HepG2 (cell line): ENCODE measurements around the gene NME8. TPM values are rescaled to one million over a fixed set of nuclear protein-coding genes. Genes with fewer than 3 reads are reported as not detected.

Experiments used
- MIER3 ChIP-seq: IDR thresholded peaks from 2 replicates; pipeline ENCODE4 v1.6.1; 2016; ENCODE audit warnings: missing compliant biosample characterization, borderline replicate concordance
- RFXANK ChIP-seq: IDR thresholded peaks from 2 replicates; pipeline ENCODE4 v1.6.1; 2016
- SPEN ChIP-seq: sonication (generic); formaldehyde crosslinking; IDR thresholded peaks from 2 replicates; pipeline ENCODE4 v1.5.1; 2020; ENCODE audit warnings: low read depth, mild to moderate bottlenecking, missing genetic modification reagents
- TEAD2 ChIP-seq: sonication (generic); formaldehyde crosslinking; IDR thresholded peaks from 2 replicates; pipeline ENCODE4 v1.9.0; 2021; ENCODE audit warnings: missing genetic modification reagents
- ZBTB7B ChIP-seq: sonication (generic); formaldehyde crosslinking; IDR thresholded peaks from 2 replicates; pipeline ENCODE4 v1.4.0; 2020; ENCODE audit warnings: missing genetic modification reagents
- ZNF124 ChIP-seq: sonication (generic); formaldehyde crosslinking; IDR thresholded peaks from 2 replicates; pipeline ENCODE4 v1.4.0; 2020; ENCODE audit warnings: missing genetic modification reagents
- ZNF496 ChIP-seq: sonication (generic); formaldehyde crosslinking; IDR thresholded peaks from 2 replicates; pipeline ENCODE4 v1.8.1; 2023; ENCODE audit warnings: mild to moderate bottlenecking, moderate library complexity, missing genetic modification reagents; ENCODE audit not compliant: insufficient replicate concordance
- ZNF543 ChIP-seq: sonication (generic); formaldehyde crosslinking; IDR thresholded peaks from 2 replicates; pipeline ENCODE4 v1.4.0; 2020; ENCODE audit warnings: mild to moderate bottlenecking, missing genetic modification reagents
- ZNF609 ChIP-seq: sonication (generic); formaldehyde crosslinking; IDR thresholded peaks from 2 replicates; pipeline ENCODE4 v1.4.0; 2020; ENCODE audit warnings: mild to moderate bottlenecking, missing genetic modification reagents, borderline replicate concordance
- ZNF746 ChIP-seq: sonication (generic); formaldehyde crosslinking; IDR thresholded peaks from 2 replicates; pipeline ENCODE4 v1.8.0; 2022; ENCODE audit warnings: mild to moderate bottlenecking, missing genetic modification reagents
- ZNF777 ChIP-seq: sonication (generic); formaldehyde crosslinking; IDR thresholded peaks from 2 replicates; pipeline ENCODE4 v1.4.0; 2020; ENCODE audit warnings: missing genetic modification reagents
- polyA plus RNA-seq, 8 experiments: library from polyadenylated mRNA; depleted of rRNA in 3 of 8; stranded (reverse) in 7 of 8; unstranded in 1 of 8; fragments of >200 nt; fragmentation: Illumina TruSeq in 4 of 8; extraction: Trizol in 4 of 8; gene quantifications; 2 replicates each; pipeline versions ENCODE4 v1.2.1 to v1.2.3, GENCODE V29; 2011 to 2016; ENCODE audit warnings: low read depth in 4 of 8, missing spikeins in 1 of 8, mixed read lengths in 1 of 8; ENCODE audit not compliant: insufficient read depth in 1 of 8
- total RNA-seq, 5 experiments: library from RNA; depleted of rRNA; stranded (reverse); fragments of >200 nt; fragmentation: Illumina TruSeq; extraction: Trizol; gene quantifications; 2 replicates each; pipeline ENCODE4 v1.2.3, GENCODE V29; 2016; ENCODE audit warnings: low read depth in 1 of 5
- TF ChIP-seq, protein P1 (sequence below): IDR thresholded peaks from 2 replicates; pipeline ENCODE4 v1.6.1; 2016; ENCODE audit warnings: low read depth, missing genetic modification reagents, missing compliant biosample characterization
- TF ChIP-seq, protein P2 (sequence below): sonication (generic); formaldehyde crosslinking; IDR thresholded peaks from 2 replicates; pipeline ENCODE4 v1.9.0; 2022; ENCODE audit warnings: missing genetic modification reagents, mild to moderate bottlenecking, borderline replicate concordance
- TF ChIP-seq, protein P3 (sequence below): IDR thresholded peaks from 2 replicates; pipeline ENCODE4 v1.6.1; 2012; ENCODE audit warnings: low read depth, low read length, improper control_type of control experiment

NME8 gene
- total and polyA plus RNA-seq, 2 of the 13 experiments (the other 11 are each of a cell fraction or from before 2014, with no cell fraction given): not detected

DNA sequence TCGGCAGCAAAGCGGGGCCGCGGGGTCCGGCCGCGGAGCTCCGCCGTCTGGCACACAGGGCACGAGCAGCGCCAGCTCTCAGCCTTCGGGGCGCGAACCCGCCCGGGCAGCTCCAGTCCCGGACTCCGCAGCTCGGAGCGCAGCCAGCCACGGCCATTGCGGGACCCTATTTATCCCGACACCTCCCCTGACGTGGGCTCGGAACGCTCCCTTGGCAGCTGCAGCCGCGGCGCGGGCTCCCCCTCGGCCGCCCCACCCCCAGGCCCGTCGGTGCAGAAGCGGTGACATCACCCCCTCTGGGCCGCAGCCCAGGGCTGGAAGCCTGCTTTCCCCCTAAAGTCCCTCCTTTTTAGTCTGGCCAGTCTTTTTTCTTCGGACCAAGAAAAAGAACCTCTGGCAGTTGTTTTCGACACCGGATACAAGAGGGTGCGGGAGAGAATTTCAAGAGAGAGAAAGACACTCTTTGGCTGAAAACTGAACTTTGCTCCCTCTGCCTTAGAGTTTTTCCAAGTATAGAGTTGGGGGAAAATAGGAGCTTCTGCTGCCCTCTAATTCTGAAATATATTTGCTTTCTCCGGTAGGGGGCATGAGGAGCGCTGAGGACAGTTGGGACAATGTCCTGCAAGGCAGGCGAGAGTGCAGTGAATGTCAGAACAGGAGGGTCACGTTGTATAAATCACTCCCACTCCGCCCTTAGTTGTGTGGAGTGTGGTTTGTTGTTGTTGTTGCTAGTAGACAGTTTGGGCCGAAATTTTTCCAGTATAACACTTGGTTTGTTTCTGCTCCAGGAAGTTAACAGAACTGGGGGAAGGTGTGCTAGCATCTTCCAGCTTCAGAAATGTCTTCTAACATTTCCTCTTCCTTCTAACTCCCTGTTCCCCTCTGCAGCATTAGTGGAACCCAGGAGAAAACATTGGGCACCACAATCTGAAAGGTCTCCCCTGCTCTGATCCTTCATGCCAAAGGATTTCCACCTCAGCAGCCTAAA is 68.6 kb downstream of the NME8 start, which contains the start of gene SFRP4 (continued):
- TF ChIP-seq ZNF609 (0 out of 2 replicates have a peak, but pooled peaks have one; percentile 30), ZNF124 (CRISPR knock-in tag) (no peak), ZNF777 (CRISPR knock-in tag) (peak; percentile 100), ZBTB7B (no peak; the same call in 1 of the 2 replicates), ZNF496 (CRISPR knock-in tag) (no peak), TEAD2 (CRISPR knock-in tag) (no peak), SPEN (no peak), MIER3 (CRISPR knock-in tag) (no peak), RFXANK (CRISPR knock-in tag) (no peak), ZNF746 (CRISPR knock-in tag) (0 out of 2 replicates have a peak, but pooled peaks have one; percentile 17), ZNF543 (CRISPR knock-in tag) (no peak; the same call in 1 of the 2 replicates)
- TF ChIP-seq, protein P1, sequence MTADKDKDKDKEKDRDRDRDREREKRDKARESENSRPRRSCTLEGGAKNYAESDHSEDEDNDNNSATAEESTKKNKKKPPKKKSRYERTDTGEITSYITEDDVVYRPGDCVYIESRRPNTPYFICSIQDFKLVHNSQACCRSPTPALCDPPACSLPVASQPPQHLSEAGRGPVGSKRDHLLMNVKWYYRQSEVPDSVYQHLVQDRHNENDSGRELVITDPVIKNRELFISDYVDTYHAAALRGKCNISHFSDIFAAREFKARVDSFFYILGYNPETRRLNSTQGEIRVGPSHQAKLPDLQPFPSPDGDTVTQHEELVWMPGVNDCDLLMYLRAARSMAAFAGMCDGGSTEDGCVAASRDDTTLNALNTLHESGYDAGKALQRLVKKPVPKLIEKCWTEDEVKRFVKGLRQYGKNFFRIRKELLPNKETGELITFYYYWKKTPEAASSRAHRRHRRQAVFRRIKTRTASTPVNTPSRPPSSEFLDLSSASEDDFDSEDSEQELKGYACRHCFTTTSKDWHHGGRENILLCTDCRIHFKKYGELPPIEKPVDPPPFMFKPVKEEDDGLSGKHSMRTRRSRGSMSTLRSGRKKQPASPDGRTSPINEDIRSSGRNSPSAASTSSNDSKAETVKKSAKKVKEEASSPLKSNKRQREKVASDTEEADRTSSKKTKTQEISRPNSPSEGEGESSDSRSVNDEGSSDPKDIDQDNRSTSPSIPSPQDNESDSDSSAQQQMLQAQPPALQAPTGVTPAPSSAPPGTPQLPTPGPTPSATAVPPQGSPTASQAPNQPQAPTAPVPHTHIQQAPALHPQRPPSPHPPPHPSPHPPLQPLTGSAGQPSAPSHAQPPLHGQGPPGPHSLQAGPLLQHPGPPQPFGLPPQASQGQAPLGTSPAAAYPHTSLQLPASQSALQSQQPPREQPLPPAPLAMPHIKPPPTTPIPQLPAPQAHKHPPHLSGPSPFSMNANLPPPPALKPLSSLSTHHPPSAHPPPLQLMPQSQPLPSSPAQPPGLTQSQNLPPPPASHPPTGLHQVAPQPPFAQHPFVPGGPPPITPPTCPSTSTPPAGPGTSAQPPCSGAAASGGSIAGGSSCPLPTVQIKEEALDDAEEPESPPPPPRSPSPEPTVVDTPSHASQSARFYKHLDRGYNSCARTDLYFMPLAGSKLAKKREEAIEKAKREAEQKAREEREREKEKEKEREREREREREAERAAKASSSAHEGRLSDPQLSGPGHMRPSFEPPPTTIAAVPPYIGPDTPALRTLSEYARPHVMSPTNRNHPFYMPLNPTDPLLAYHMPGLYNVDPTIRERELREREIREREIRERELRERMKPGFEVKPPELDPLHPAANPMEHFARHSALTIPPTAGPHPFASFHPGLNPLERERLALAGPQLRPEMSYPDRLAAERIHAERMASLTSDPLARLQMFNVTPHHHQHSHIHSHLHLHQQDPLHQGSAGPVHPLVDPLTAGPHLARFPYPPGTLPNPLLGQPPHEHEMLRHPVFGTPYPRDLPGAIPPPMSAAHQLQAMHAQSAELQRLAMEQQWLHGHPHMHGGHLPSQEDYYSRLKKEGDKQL (CRISPR knock-in tag): no peak
- TF ChIP-seq, protein P2, sequence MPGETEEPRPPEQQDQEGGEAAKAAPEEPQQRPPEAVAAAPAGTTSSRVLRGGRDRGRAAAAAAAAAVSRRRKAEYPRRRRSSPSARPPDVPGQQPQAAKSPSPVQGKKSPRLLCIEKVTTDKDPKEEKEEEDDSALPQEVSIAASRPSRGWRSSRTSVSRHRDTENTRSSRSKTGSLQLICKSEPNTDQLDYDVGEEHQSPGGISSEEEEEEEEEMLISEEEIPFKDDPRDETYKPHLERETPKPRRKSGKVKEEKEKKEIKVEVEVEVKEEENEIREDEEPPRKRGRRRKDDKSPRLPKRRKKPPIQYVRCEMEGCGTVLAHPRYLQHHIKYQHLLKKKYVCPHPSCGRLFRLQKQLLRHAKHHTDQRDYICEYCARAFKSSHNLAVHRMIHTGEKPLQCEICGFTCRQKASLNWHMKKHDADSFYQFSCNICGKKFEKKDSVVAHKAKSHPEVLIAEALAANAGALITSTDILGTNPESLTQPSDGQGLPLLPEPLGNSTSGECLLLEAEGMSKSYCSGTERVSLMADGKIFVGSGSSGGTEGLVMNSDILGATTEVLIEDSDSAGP (CRISPR knock-in tag): peak; percentile 65; the same call in 1 of the 2 replicates
- TF ChIP-seq, protein P3, sequence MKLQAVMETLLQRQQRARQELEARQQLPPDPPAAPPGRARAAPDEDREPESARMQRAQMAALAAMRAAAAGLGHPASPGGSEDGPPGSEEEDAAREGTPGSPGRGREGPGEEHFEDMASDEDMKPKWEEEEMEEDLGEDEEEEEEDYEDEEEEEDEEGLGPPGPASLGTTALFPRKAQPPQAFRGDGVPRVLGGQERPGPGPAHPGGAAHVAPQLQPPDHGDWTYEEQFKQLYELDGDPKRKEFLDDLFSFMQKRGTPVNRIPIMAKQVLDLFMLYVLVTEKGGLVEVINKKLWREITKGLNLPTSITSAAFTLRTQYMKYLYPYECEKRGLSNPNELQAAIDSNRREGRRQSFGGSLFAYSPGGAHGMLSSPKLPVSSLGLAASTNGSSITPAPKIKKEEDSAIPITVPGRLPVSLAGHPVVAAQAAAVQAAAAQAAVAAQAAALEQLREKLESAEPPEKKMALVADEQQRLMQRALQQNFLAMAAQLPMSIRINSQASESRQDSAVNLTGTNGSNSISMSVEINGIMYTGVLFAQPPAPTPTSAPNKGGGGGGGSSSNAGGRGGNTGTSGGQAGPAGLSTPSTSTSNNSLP: no peak
